Uterus (tissue), 4 donors: Measurements from ENCODE around the gene SNRNP40. TPM values are rescaled to one million over a fixed set of nuclear protein-coding genes. Genes with fewer than 3 reads are reported as not detected.

Experiments
- DNase-seq, 2 donors: peaks; one replicate each; pipeline ENCODE4 v3.0.0-alpha.2; 2019 to 2020
- H3K27ac ChIP-seq, 2 donors: fragments of 200-600 bp; sonication (generic); 1 replicate in 1 of 2; 2 replicates in 1 of 2; pipeline ENCODE4 v1.5.1; 2016 to 2018
- H3K27me3 ChIP-seq, 2 donors: fragments of 200-600 bp; sonication (generic); one replicate each; pipeline ENCODE4 v1.5.1; 2018 to 2019; ENCODE audit warnings: control low read depth in 1 of 2
- H3K36me3 ChIP-seq, 2 donors: fragments of 200-600 bp; sonication (generic); one replicate each; pipeline ENCODE4 v1.5.1; 2019; ENCODE audit warnings: control low read depth in 1 of 2
- H3K4me1 ChIP-seq, 2 donors: fragments of 200-600 bp; sonication (generic); one replicate each; pipeline ENCODE4 v1.5.1; 2018 to 2019; ENCODE audit warnings: control low read depth in 1 of 2
- H3K4me3 ChIP-seq, 2 donors: fragments of 200-600 bp; sonication (generic); 1 replicate in 1 of 2; 2 replicates in 1 of 2; pipeline ENCODE4 v1.5.1; 2018 to 2019; ENCODE audit warnings: mild to moderate bottlenecking in 1 of 2
- H3K9me3 ChIP-seq, 2 donors: fragments of 200-600 bp; sonication (generic); one replicate each; pipeline ENCODE4 v1.5.1; 2019; ENCODE audit warnings: control low read depth in 1 of 2
- POLR2A ChIP-seq, 2 donors: fragments of 450-650 bp; IDR thresholded peaks; one replicate each; pipeline ENCODE4 v1.6.1; 2016; ENCODE audit warnings: antibody characterized with exemption in 2 of 2, mild to moderate bottlenecking in 1 of 2, moderate library complexity in 1 of 2
- intact Hi-C: fragments of 100-400 bp; cut with DNase I; formaldehyde crosslinking; loops from one replicate; pipeline ENCODE4 v1.15.1; 2023; ENCODE audit warnings: low total_unique reads
- total RNA-seq, 4 donors: library from RNA; depleted of rRNA in 3 of 4; stranded (reverse); fragments of >200 nt in 3 of 4; gene quantifications; one replicate each; pipeline versions ENCODE4 v1.1.0 to v1.2.4, GENCODE V29; 2014 to 2023
- TF ChIP-seq, protein P1 (sequence below), 4 experiments: fragments of 200-600 bp in 2 of 4; fragments of 450-650 bp in 2 of 4; sonication (generic) in 2 of 4; IDR thresholded peaks; one replicate each; pipeline ENCODE4 v1.5.1; 2016 to 2019; ENCODE audit warnings: antibody characterized with exemption in 4 of 4, mild to moderate bottlenecking in 2 of 4, moderate library complexity in 1 of 4
- donor health status: DM: yes; HTN: yes; CAD: no.

The SNRNP40 gene
- total RNA-seq, 4 donors from 2014 or later, result 35.1 to 99.5 (median 58.5) TPM

DNA sequence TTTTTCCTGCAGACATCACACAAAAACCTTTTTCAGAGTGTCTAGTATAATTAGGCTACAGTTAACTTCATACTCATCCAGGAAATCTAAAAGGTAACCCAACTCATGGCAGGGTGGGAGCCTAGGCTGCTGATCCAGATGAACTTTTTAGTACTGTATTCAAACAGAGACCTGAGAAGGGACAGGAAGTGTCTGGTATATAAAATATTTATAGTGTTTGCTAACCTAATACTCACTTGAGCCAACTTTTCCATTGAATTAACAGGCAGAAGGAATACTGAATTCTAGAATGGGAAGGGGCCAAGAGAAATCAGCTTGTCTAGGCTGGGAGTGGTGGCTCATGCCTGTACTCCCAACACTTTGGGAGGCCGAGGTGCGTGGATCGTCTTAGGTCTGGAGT lies 34.7 kb downstream of the SNRNP40 start:
- no peaks in the 10 kb centered on the region for H3K36me3 ChIP-seq
- H3K4me1 ChIP-seq, result no peaks in the 10 kb centered on the region
- no peaks in the 10 kb centered on the region for H3K9me3 ChIP-seq
- intact Hi-C loops, result no loop called here
- no peaks in the 10 kb centered on the region for H3K27me3 ChIP-seq
- TF ChIP-seq, protein P1, sequence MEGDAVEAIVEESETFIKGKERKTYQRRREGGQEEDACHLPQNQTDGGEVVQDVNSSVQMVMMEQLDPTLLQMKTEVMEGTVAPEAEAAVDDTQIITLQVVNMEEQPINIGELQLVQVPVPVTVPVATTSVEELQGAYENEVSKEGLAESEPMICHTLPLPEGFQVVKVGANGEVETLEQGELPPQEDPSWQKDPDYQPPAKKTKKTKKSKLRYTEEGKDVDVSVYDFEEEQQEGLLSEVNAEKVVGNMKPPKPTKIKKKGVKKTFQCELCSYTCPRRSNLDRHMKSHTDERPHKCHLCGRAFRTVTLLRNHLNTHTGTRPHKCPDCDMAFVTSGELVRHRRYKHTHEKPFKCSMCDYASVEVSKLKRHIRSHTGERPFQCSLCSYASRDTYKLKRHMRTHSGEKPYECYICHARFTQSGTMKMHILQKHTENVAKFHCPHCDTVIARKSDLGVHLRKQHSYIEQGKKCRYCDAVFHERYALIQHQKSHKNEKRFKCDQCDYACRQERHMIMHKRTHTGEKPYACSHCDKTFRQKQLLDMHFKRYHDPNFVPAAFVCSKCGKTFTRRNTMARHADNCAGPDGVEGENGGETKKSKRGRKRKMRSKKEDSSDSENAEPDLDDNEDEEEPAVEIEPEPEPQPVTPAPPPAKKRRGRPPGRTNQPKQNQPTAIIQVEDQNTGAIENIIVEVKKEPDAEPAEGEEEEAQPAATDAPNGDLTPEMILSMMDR (IDR thresholded peaks at IDR 0.05), result no peak
- TF ChIP-seq POLR2A (IDR thresholded peaks at IDR 0.05), result no peak
- no peak overlapping the region for H3K4me3 ChIP-seq
- H3K27ac ChIP-seq, result no peak overlapping the region
- no peak for DNase-seq

DNA sequence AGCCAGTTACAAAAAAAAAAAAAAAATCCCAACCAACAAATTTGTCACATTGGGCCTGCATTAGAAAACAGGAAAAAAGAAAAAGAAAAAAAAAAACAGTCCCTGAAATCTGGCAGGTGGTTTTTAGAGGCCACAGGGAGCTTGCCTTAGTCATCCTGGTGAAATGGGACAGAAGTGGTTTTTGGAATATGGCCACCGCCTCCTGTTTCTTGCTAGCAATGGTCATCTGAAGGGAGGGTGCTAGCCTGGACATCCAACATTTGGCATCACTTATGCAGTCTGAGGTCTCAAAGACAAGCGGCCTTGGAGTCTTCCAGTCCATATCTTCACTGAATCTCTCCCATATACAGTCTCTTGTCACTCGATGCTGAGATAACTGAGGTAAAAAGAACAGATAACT lies 36.8 kb downstream of the SNRNP40 start:
- no peaks in the 10 kb centered on the region for H3K36me3 ChIP-seq
- TF ChIP-seq POLR2A (IDR thresholded peaks at IDR 0.05), result no peak
- TF ChIP-seq, protein P1 (IDR thresholded peaks at IDR 0.05), result no peak

DNA sequence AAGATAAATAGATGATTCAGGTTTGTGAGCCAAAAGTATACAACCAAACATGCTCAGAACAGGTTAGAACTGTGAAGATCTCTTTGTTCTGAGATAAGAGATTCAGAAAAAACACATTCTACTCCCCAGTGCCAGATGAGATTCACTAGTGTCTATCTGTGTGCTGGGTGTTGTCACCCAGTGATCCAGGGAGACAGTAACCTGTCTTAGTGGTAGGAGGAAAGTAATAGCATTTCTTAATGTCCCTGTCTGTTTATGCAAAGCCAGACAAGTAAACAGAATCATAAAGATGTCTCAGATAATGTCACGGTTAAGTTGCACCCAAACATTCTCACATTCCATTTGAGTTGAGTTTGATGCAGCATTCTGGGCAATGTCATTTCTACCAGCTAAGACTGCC lies 38.0 kb downstream of the SNRNP40 start:
- H3K4me3 ChIP-seq, result no peak overlapping the region
- H3K4me1 ChIP-seq, result no peaks in the 10 kb centered on the region
- no peak for DNase-seq
- no peak for TF ChIP-seq POLR2A (IDR thresholded peaks at IDR 0.05)
- TF ChIP-seq, protein P1 (IDR thresholded peaks at IDR 0.05), result no peak
- H3K27ac ChIP-seq, result no peak overlapping the region
- no peaks in the 10 kb centered on the region for H3K27me3 ChIP-seq
- H3K36me3 ChIP-seq, result no peaks in the 10 kb centered on the region
- H3K9me3 ChIP-seq, result no peaks in the 10 kb centered on the region
- intact Hi-C loops, result no loop called here

More for the DNA sequence above, 36.8 kb downstream of the SNRNP40 start:
- Histone ChIP-seq H3K9me3 (no peaks in the 10 kb centered on the region), H3K27ac (no peak overlapping the region), H3K4me3 (no peak overlapping the region), H3K4me1 (no peaks in the 10 kb centered on the region), H3K27me3 (no peaks in the 10 kb centered on the region)
- no peak for DNase-seq
- intact Hi-C loops, result no loop called here

DNA sequence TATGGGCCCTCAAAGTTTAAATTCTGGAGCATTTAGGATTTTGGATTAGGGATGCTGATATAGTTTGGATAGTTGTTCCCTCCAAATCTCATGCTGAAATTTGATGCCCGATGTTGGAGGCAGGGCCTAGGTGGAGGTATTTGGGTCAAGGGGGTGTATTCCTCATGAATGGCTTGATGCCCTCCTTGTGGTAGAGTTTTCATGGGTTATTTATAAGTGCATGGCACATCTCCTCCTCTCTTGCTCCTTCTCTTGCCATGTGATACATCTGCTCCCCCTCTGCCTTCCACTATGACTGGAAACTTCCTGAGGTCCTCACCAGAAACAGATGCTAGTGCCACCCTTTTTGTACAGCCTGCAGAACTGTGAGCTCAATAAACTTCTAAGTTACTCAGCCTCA lies 39.4 kb downstream of the SNRNP40 start:
- no peak overlapping the region for H3K4me3 ChIP-seq
- intact Hi-C loops, result no loop called here
- no peak overlapping the region for H3K27ac ChIP-seq
- H3K36me3 ChIP-seq, result no peaks in the 10 kb centered on the region
- no peaks in the 10 kb centered on the region for H3K9me3 ChIP-seq
- no peaks in the 10 kb centered on the region for H3K27me3 ChIP-seq
- TF ChIP-seq, protein P1 (IDR thresholded peaks at IDR 0.05), result no peak
- no peak for TF ChIP-seq POLR2A (IDR thresholded peaks at IDR 0.05)
- DNase-seq, result no peak
- H3K4me1 ChIP-seq, result no peaks in the 10 kb centered on the region

DNA sequence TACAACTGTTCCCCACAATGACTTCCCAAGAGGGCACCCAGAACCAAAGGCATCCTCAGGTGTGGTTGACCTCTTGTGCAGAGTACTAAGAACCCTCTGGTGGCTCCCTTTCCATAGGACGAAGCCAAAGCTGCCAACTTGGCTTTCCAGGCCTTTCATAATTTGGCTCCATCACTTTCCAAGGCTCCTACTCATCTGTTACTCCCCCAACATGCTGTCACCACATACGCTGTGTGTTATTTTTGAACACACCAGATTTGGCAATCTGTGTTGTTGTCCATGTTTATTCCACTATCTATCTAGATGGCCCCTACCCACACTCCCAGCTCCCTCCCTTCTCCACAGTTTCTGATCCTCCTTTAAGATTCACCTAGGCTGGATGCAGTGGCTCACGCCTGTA lies 46.7 kb downstream of the SNRNP40 start:
- Histone ChIP-seq H3K4me3 (no peak overlapping the region), H3K27ac (no peak overlapping the region), H3K36me3 (no peaks in the 10 kb centered on the region), H3K9me3 (no peaks in the 10 kb centered on the region), H3K27me3 (no peaks in the 10 kb centered on the region), H3K4me1 (no peaks in the 10 kb centered on the region)
- intact Hi-C loops, result no loop called here
- no peak for TF ChIP-seq POLR2A (IDR thresholded peaks at IDR 0.05)
- TF ChIP-seq, protein P1 (IDR thresholded peaks at IDR 0.05), result no peak
- no peak for DNase-seq
